ENCODE results near the gene PCDHA13.
"Not testable (repeated sequence)": the region's sequence is repeated elsewhere in the genome, so short reads cannot be mapped to it uniquely, and the experiment has no call there.

PCDHA13 gene

GRCh38 chr5:140870221-140871201 is 11.4 kb upstream of the PCDHA13 start:
- DNase-seq (ENCODE audit: low read depth) = no peak

- no peak for DNase-seq (ENCODE audit: low read depth)
Observed at GRCh38 chr5:140875085-140876065, 6.5 kb upstream of the PCDHA13 start, which contains the start of gene PCDHA12. TSS of gene PCDHA12 (plus strand) at chr5:140875308. CDS start at chr5:140875473, 165 bp downstream.

GRCh38 chr5:140876541-140877261 is 5.2 kb upstream of the PCDHA13 start:
- not testable (repeated sequence) for DNase-seq (ENCODE audit: low read depth)

GRCh38 chr5:140877262-140877581 is 4.7 kb upstream of the PCDHA13 start:
- no peak for DNase-seq (ENCODE audit: low read depth)

GRCh38 chr5:140882591-140882899 is 621 bp downstream of the PCDHA13 start:
- DNase-seq (ENCODE audit: low read depth) = no peak

- DNase-seq (ENCODE audit: low read depth) = no peak
Observed at GRCh38 chr5:140883373-140883772, 1.4 kb downstream of the PCDHA13 start.

GRCh38 chr5:140883927-140884697 is 2.2 kb downstream of the PCDHA13 start:
- no peak for DNase-seq (ENCODE audit: low read depth)

GRCh38 chr5:140916325-140916724 is 34.4 kb downstream of the PCDHA13 start:
- no peak for DNase-seq (ENCODE audit: low read depth)

- DNase-seq (ENCODE audit: low read depth) = no peak
Observed at GRCh38 chr5:140923601-140924000, 41.7 kb downstream of the PCDHA13 start.

GRCh38 chr5:140925806-140926442 is 44.0 kb downstream of the PCDHA13 start, which contains the start of gene PCDHAC1:
TSS of gene PCDHAC1 (plus strand) at chr5:140926299. CDS start at chr5:140926893, 594 bp downstream.
- DNase-seq (ENCODE audit: low read depth) = no peak

- DNase-seq (ENCODE audit: low read depth) = peak; percentile 10
Observed at GRCh38 chr5:140926443-140927227, 44.7 kb downstream of the PCDHA13 start.

GRCh38 chr5:140927228-140927573 is 45.3 kb downstream of the PCDHA13 start:
- DNase-seq (ENCODE audit: low read depth) = no peak
